ENCODE data around the gene RBM6. TPM values are rescaled to one million over a fixed set of nuclear protein-coding genes. Genes with fewer than 3 reads are reported as not detected.
A peak's percentile ranks its signal among the peaks of the same experiment; 100 is the strongest.

Gene RBM6
- total RNA-seq, 1 experiment from 2014 or later: 58.3 TPM

DNA sequence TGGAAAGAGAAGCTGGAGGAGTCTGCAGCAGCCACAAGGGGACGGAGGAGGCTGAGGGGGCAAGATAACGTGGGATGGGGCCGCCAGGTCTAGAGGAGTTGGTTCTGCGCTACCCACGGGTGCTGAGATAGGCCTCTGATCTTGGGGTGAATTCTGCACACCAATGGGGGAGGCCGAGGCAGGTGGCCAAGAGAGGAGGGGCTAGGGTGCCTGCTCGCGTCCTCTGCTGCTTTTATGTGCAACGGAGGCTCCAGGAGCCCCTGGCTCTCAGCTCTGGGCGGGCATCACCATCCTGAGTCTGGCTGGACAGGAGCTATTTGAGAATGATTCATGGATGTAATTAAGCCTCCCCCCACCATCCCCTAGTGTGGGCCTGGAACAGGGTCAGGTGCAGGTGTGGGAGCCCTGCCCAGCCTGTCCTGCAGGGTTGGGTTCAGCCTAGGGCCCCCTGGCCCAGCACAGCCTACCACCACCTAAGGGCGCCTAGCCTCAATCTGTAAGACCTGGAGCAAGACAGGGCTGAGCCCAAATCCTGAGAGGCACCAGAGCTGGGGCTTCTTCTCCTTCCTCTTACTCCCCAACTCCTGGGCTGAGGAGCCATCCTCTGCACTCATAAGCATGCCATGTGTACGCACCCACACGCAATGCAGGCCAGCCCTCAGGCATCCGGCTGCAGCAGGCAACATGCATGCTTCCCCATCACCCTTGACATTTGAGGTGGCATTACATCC, 182.9 kb downstream of the RBM6 start:
- Histone ChIP-seq H3K9me2 (ENCODE audit: insufficient read depth) (no peaks in the 10 kb centered on the region), H3K9me3 (ENCODE audit: control insufficient read depth in 1 of 2, insufficient read depth in 1 of 2, low read depth in 1 of 2, low read length in 2 of 2) (no peaks in the 10 kb centered on the region), H3K4me1 (ENCODE audit: control insufficient read depth in 1 of 2, insufficient read depth in 2 of 2, low read length in 2 of 2) (no peaks in the 10 kb centered on the region), H3K9ac (ENCODE audit: low read length) (no peak overlapping the region), H3K27me3 (ENCODE audit: insufficient read depth, low read length) (no peaks in the 10 kb centered on the region), H3K4me3 (replicated peaks in 1 of 2; ENCODE audit: low read depth in 1 of 2, low read length in 2 of 2) (no peak overlapping the region), H3K4me2 (ENCODE audit: low read length) (no peak overlapping the region), H2AFZ (ENCODE audit: low read depth, low read length, poor library complexity, severe bottlenecking) (no peak overlapping the region), H3K36me3 (ENCODE audit: control insufficient read depth in 1 of 2, insufficient read depth in 2 of 2, low read length in 2 of 2) (peaks cover 15 to 17% of the 10 kb centered on the region in 2 experiments; a peak in 3 of 4 replicates), H3K27ac (ENCODE audit: low read depth, low read length) (no peak overlapping the region), H3K79me2 (ENCODE audit: insufficient read depth, low read length) (no peaks in the 10 kb centered on the region), H4K20me1 (ENCODE audit: insufficient read depth) (no peaks in the 10 kb centered on the region)
- DNase-seq (ENCODE audit: low read depth, low spot score) (no peak), ATAC-seq (no peak)
- intact Hi-C loops (cut with micrococcal nuclease): loop anchor here (5.0 kb wide), 1 partner anchor 149 kb away; no protein-coding TSS in a partner anchor
- CTCF ChIA-PET: interaction anchor here (1.3 kb wide), 1 partner anchor 104 kb away, joined by 3 read pairs; no protein-coding TSS in a partner anchor
- RAD21 ChIA-PET (ENCODE audit: low non-redundant PET in 1 of 2, low total read pairs in 2 of 2, uncharacterized antibody in 2 of 2, unreplicated experiment in 2 of 2): no interaction called here
- no TSS peak for BruUV-seq (replicated peaks)
- POLR2A ChIA-PET: no interaction called here
- TF ChIP-seq SIN3A (IDR thresholded peaks at IDR 0.05; ENCODE audit: low read depth) (no peak), POLR2AphosphoS5 (IDR thresholded peaks at IDR 0.05; ENCODE audit: low read depth, low read length) (peak; percentile 20; the same call in 1 of the 2 replicates), JUND (IDR thresholded peaks at IDR 0.05) (no peak)

GRCh38 chr3:50123394-50124051, 183.6 kb downstream of the RBM6 start:
- H3K9ac ChIP-seq (ENCODE audit: low read length): no peak overlapping the region
- H3K4me1 ChIP-seq (ENCODE audit: control insufficient read depth in 1 of 2, insufficient read depth in 2 of 2, low read length in 2 of 2): no peaks in the 10 kb centered on the region
- no TSS peak for BruUV-seq (replicated peaks)
- POLR2A ChIA-PET: no interaction called here
- H2AFZ ChIP-seq (ENCODE audit: low read depth, low read length, poor library complexity, severe bottlenecking): no peak overlapping the region
- H3K4me3 ChIP-seq (replicated peaks in 1 of 2; ENCODE audit: low read depth in 1 of 2, low read length in 2 of 2): no peak overlapping the region
- H3K27ac ChIP-seq (ENCODE audit: low read depth, low read length): no peak overlapping the region
- no peaks in the 10 kb centered on the region for H3K9me2 ChIP-seq (ENCODE audit: insufficient read depth)
- ATAC-seq (no peak), DNase-seq (ENCODE audit: low read depth, low spot score) (no peak)
- CTCF ChIA-PET: interaction anchor here (0.6 to 1.3 kb wide), 2 partner anchors 72 to 103 kb away, joined by 3 read pairs; no protein-coding TSS in a partner anchor
- intact Hi-C loops (cut with micrococcal nuclease): loop anchor here (5.0 kb wide), 1 partner anchor 149 kb away; no protein-coding TSS in a partner anchor
- no peak overlapping the region for H3K4me2 ChIP-seq (ENCODE audit: low read length)
- H3K36me3 ChIP-seq (ENCODE audit: control insufficient read depth in 1 of 2, insufficient read depth in 2 of 2, low read length in 2 of 2): peaks cover 9 to 10% of the 10 kb centered on the region in 2 experiments; a peak in 3 of 4 replicates
- TF ChIP-seq SIN3A (IDR thresholded peaks at IDR 0.05; ENCODE audit: low read depth) (no peak), RAD21 (IDR thresholded peaks at IDR 0.05; ENCODE audit: low read depth) (no peak), ZNF274 (IDR thresholded peaks at IDR 0.05; ENCODE audit: low read depth, low read length) (no peak), JUND (IDR thresholded peaks at IDR 0.05) (no peak), YY1 (IDR thresholded peaks at IDR 0.05; ENCODE audit: extremely low read depth, insufficient replicate concordance, low read depth, low read length) (no peak), TCF7L2 (IDR thresholded peaks at IDR 0.05; ENCODE audit: borderline replicate concordance, extremely low read depth, insufficient read depth, insufficient read length) (no peak), REST (IDR thresholded peaks at IDR 0.05; ENCODE audit: low read depth) (no peak), CEBPB (IDR thresholded peaks at IDR 0.05; ENCODE audit: low read depth) (no peak), EZH2phosphoT487 (IDR thresholded peaks at IDR 0.05; ENCODE audit: borderline replicate concordance) (no peak), SRF (IDR thresholded peaks at IDR 0.05; ENCODE audit: low read depth) (no peak)
- TF ChIP-seq, protein P1, sequence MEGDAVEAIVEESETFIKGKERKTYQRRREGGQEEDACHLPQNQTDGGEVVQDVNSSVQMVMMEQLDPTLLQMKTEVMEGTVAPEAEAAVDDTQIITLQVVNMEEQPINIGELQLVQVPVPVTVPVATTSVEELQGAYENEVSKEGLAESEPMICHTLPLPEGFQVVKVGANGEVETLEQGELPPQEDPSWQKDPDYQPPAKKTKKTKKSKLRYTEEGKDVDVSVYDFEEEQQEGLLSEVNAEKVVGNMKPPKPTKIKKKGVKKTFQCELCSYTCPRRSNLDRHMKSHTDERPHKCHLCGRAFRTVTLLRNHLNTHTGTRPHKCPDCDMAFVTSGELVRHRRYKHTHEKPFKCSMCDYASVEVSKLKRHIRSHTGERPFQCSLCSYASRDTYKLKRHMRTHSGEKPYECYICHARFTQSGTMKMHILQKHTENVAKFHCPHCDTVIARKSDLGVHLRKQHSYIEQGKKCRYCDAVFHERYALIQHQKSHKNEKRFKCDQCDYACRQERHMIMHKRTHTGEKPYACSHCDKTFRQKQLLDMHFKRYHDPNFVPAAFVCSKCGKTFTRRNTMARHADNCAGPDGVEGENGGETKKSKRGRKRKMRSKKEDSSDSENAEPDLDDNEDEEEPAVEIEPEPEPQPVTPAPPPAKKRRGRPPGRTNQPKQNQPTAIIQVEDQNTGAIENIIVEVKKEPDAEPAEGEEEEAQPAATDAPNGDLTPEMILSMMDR (IDR thresholded peaks at IDR 0.05 in 2 of 3, conservative IDR thresholded peaks at IDR 0.05 in 1 of 3; ENCODE audit: borderline replicate concordance in 1 of 3, insufficient read depth in 1 of 3, low read depth in 2 of 3, low read length in 2 of 3): no peak
- no peaks in the 10 kb centered on the region for H3K27me3 ChIP-seq (ENCODE audit: insufficient read depth, low read length)
- H3K79me2 ChIP-seq (ENCODE audit: insufficient read depth, low read length): no peaks in the 10 kb centered on the region
- H3K9me3 ChIP-seq (ENCODE audit: control insufficient read depth in 1 of 2, insufficient read depth in 1 of 2, low read depth in 1 of 2, low read length in 2 of 2): no peaks in the 10 kb centered on the region
- RAD21 ChIA-PET (ENCODE audit: low non-redundant PET in 1 of 2, low total read pairs in 2 of 2, uncharacterized antibody in 2 of 2, unreplicated experiment in 2 of 2): interaction anchor here in 1 of 2 experiments (0.7 kb wide), 1 partner anchor 67 kb away, joined by 3 read pairs; no protein-coding TSS in a partner anchor
- H4K20me1 ChIP-seq (ENCODE audit: insufficient read depth): no peaks in the 10 kb centered on the region
